ENCODE data around the gene TMEM269.

The TMEM269 gene

GRCh38 chr1:42825036-42825851, 40.5 kb downstream of the TMEM269 start:
- DNase-seq: no peak

DNA sequence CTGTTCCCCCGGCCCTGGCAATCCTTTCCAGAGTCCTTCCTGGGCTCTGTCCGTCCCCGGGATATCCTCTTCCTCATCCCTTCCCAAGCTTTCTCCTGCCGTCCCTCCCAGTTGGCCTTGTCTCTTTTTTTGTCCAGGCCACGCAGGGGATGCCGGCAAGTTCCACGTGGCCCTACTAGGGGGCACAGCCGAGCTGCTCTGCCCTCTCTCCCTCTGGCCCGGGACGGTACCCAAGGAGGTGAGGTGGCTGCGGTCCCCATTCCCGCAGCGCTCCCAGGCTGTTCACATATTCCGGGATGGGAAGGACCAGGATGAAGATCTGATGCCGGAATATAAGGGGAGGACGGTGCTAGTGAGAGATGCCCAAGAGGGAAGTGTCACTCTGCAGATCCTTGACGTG, 45.8 kb downstream of the TMEM269 start:
- no peak for DNase-seq

- DNase-seq: no peak
These were observed 46.5 kb downstream of the TMEM269 start for GRCh38 chr1:42831273-42831672.

GRCh38 chr1:42832641-42833240, 48.0 kb downstream of the TMEM269 start:
- no peak for DNase-seq

- DNase-seq: no peak
These were observed 49.2 kb downstream of the TMEM269 start for GRCh38 chr1:42833981-42834380.

DNA sequence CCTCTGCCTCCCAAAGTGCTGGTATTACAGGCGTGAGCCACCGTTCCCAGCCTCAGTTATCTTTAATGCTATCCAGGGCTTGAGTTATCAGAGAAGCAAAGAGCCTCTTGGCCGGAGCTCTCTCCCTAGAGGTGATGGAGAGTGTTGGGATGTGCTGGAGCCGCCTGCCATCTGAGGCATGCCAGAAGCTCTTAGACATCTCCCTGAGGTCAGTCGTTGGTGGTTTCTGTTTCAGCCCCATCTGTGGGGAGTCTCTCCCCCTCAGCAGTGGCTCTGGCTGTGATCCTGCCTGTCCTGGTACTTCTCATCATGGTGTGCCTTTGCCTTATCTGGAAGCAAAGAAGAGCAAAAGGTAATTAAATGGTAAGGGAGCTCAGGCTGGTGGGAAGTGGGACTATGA, 50.0 kb downstream of the TMEM269 start:
- DNase-seq: no peak

DNA sequence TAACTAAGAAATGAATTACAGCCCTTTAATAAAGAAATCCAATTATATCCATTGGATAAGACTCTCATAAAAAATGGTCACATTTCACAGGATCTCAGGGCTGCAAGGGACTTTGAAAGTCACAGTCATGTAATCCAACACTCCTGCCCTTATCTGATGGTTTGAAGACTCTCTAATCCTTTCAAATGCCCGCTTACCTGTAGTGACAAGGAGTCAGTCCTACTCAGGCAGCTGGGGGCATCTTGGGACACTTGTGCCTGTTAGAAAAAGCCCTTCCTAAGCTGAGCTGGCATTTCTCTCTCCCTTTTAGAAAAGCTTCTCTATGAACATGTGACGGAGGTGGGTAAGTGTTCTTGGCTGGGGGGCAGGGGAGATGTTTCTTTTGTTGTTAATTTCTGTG, 50.6 kb downstream of the TMEM269 start:
- DNase-seq: no peak

GRCh38 chr1:42837709-42838108, 52.9 kb downstream of the TMEM269 start:
- DNase-seq: no peak

- no peak for DNase-seq
These were observed 53.8 kb downstream of the TMEM269 start for GRCh38 chr1:42838482-42839190.

DNA sequence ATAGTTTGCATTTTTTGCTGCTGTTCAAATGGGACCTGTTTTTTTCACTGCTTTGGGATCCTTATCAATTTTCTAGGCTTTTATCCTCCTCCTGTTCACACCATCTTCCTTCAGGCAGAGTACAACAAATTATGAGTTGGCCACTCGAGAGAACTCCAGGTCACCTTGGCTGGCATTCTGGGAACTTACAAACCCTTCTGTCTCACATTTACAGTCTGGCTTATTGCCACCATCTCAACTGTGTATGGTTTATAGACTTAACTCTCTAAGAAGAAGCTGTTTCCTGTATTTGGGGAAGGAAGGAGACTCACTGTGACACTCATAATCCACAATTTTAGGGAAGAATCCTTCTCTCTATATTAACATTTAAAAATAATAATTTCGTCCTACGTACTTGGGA, 56.2 kb downstream of the TMEM269 start:
- DNase-seq: no peak

DNA sequence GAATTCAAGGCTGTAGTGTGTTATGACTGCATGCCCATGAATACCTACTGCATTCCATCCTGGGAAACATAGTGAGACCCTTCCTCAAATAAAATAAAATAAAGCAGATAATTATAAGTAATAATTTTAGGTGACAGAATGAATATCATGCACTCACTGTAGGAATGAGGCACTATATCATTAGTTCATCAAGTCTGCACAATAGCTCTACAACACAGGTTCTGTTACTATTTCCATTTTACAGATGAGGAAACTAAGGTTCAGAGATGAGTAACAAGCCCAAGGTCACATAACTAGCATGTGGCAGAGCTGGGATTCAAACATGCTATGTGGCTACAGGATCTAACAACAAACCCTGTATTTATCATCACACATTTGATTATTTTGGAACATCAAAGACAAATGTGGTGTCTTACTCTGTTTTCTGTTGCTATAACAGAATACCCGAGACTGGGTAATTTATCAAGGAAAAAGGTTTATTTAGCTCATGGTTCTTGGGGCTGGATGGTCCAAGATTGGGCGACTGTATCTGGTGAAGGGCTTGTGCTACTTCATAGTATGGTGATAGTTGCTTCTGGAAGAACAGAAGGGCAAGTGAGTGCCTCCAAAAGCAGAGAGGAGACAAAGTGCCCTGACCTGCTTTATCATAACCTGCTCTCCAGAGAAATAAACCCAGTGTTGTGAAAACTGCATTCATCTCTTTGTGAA, 56.8 kb downstream of the TMEM269 start:
- no peak for DNase-seq

DNA sequence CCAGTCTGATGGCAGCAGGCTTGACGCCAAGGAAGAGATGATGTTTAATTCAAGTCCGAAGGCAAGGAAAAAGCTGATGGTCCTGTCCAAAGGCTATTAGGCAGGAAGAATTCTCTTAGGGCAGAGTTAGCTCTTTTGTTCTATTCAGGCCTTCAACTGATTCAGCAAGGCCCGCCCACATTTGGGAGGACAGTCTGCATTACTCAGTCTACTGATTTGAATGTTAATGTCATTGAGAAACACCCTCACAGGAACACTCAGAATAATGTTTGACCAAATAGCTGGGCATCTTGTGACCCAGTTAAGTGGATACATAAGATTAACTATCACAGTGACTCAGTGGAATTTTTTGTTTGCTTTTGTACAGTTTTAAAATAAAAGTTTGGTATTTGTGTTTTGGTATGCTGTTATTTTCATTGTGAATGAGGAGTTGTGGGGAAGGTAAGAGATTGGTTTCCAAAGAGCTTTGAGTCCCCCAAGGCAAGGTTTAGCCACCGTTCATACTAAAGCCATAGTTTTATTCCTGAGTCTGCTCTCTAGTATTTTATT, 59.9 kb downstream of the TMEM269 start:
- no peak for DNase-seq

DNA sequence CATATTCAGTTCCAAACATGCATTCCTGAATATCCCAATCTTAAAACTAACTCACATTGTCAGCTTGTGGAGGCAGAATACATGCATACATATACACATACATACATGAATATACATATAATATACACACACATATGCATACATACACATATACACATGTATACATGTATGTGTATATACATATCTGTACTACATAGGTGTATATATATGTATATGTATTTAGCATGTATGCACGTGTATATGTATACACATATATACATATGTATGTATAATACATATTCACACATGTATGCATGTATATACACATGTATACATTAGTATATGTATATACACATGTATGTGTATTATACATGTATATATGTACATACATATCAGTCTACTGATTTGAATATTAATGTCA, 60.4 kb downstream of the TMEM269 start:
- no peak for DNase-seq

GRCh38 chr1:42845866-42846256, 61.1 kb downstream of the TMEM269 start:
- no peak for DNase-seq

GRCh38 chr1:42846257-42847110, 61.7 kb downstream of the TMEM269 start, which contains the start of gene ZNF691:
Gene ZNF691 (plus strand): TSS chr1:42846613. CDS start chr1:42849659, 3,046 bp downstream.
- DNase-seq: peak; percentile 97

- no peak for DNase-seq
These were observed 62.4 kb downstream of the TMEM269 start for GRCh38 chr1:42847111-42847595.

DNA sequence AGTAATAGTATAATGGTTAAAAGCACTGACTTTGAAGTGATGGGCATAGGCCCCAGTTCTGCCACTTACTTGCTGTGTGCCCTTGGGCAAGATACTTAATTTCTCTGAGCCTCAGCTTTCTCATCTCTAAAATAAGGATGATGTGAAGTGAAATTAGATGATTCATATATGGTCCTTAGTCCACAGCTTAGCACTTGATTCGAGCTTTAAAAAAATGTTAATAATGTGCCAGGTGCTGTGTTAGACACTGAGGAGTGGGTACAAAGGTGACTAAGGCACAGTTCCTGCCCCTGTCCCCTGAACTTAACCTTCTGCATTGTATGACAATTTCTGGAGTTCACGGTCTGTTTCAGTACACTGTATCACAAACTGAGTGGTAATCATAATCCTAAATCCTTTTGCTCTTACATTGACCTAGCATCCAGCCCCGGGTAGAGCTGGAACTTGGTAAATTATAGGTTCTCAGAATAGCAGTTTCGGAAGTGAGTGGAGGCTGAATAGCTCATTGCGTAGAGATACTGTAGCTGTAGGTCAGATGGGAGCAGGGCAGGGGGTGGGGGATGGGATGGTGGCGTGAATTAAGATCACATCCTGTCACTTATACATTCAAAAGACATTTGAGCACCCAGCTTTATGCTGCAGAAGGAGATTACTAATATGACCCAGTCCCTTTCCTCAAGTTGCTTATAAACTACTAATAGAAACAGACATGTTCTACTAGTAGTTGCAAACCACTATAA, 63.1 kb downstream of the TMEM269 start:
- no peak for DNase-seq

DNA sequence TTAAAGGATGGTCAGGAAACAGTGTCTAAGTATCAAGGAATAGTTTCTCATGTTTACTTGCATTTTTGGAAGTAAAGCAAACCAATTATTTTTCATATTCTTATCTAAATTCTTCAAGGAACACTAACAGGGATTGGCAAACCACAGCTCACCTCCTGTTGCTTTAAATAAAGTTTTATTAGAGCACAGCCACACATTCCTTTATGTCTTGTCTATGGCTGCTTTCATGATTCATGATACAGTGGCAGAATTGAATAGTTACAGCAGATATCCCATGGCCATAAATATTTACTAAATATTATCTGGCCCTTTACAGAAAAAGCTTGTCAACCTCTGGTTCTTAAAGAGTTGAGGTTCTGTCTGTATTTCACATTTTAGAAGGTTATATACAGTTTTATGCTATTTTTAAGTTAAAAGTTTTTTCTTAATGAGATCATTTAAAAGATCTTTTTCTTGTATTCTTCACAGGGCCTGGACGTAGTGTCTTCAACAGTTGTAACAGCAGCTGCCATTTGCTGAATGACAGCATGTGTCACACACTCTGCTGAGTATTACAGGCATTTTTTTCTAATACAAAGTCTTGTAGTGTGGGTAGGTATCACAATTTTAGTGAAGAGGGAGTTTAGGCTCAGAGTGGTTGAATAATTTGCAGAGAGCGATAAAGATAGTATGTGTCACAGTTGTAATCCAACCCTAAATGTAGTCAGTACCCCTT, 64.2 kb downstream of the TMEM269 start:
- DNase-seq: no peak

- no peak for DNase-seq
These were observed 65.2 kb downstream of the TMEM269 start for GRCh38 chr1:42849944-42850343.

Measured in NCI-H446 treated with DMSO at 0.1 percent for 48 hours (cell line).